ENCODE data around the gene DNAJC6. TPM values are rescaled to one million over a fixed set of nuclear protein-coding genes. Genes with fewer than 3 reads are reported as not detected.
"Not testable (repeated sequence)": the region's sequence is repeated elsewhere in the genome, so short reads cannot be mapped to it uniquely, and the experiment has no call there.

The DNAJC6 gene
- total RNA-seq, 6 donors from 2014 or later, result 3.5 to 5.9 (median 5.2) TPM

- DNase-seq (no peak), ATAC-seq (ENCODE audit: low FRiP score in 2 of 2) (no peak)
- no peaks in the 10 kb centered on the region for H3K4me1 ChIP-seq
- H3K4me3 ChIP-seq, result no peak overlapping the region
- no peaks in the 10 kb centered on the region for H3K9me3 ChIP-seq
- TF ChIP-seq CTCF (IDR thresholded peaks at IDR 0.05), result no peak
- no peaks in the 10 kb centered on the region for H3K36me3 ChIP-seq
- 69 to 73% methylated on average over 2 of the region's 2 CpGs for WGBS, 2 donors
- H3K27ac ChIP-seq, result no peak overlapping the region
- no peaks in the 10 kb centered on the region for H3K27me3 ChIP-seq
Observed at GRCh38 chr1:65378247-65378946, 69.1 kb downstream of the DNAJC6 start.

- H3K27ac ChIP-seq; H3K9me3 ChIP-seq; H3K27me3 ChIP-seq; DNase-seq; ATAC-seq (ENCODE audit: low FRiP score in 2 of 2); H3K4me3 ChIP-seq; H3K4me1 ChIP-seq; H3K36me3 ChIP-seq: not testable (repeated sequence)
- 95 to 97% methylated on average over 5 of the region's 5 CpGs for WGBS, 2 donors
Observed at GRCh38 chr1:65384426-65384825, 75.1 kb downstream of the DNAJC6 start.

- Histone ChIP-seq H3K27me3 (no peaks in the 10 kb centered on the region), H3K9me3 (no peaks in the 10 kb centered on the region), H3K36me3 (peaks cover 0 to 6% (median 0%) of the 10 kb centered on the region in 4 donors), H3K4me3 (no peak overlapping the region), H3K4me1 (no peaks in the 10 kb centered on the region), H3K27ac (no peak overlapping the region)
- TF ChIP-seq POLR2AphosphoS5 (IDR thresholded peaks at IDR 0.05) (no peak), POLR2A (IDR thresholded peaks at IDR 0.05) (no peak), EP300 (IDR thresholded peaks at IDR 0.05) (no peak), CTCF (IDR thresholded peaks at IDR 0.05) (no peak)
- no peak for DNase-seq
- no peak for ATAC-seq (ENCODE audit: low FRiP score in 2 of 2)
- WGBS, 2 donors, result 95% methylated on average over 3 of the region's 3 CpGs
Observed at GRCh38 chr1:65386439-65386838, 77.1 kb downstream of the DNAJC6 start.

- TF ChIP-seq POLR2AphosphoS5 (IDR thresholded peaks at IDR 0.05), result no peak
- no peak for TF ChIP-seq POLR2A (IDR thresholded peaks at IDR 0.05)
- TF ChIP-seq CTCF (IDR thresholded peaks at IDR 0.05), result no peak
- TF ChIP-seq EP300 (IDR thresholded peaks at IDR 0.05), result no peak
- Histone ChIP-seq H3K27ac (no peak overlapping the region), H3K36me3 (peaks cover 0 to 6% (median 0%) of the 10 kb centered on the region in 4 donors)
Observed at GRCh38 chr1:65387821-65388220, 78.5 kb downstream of the DNAJC6 start.

GRCh38 chr1:65388908-65389695, 79.8 kb downstream of the DNAJC6 start:
- H3K4me1 ChIP-seq, result no peaks in the 10 kb centered on the region
- WGBS, 2 donors, result 90 to 95% methylated on average over 3 of the region's 3 CpGs
- TF ChIP-seq POLR2AphosphoS5 (IDR thresholded peaks at IDR 0.05) (no peak), POLR2A (IDR thresholded peaks at IDR 0.05) (no peak), EP300 (IDR thresholded peaks at IDR 0.05) (no peak)
- no peak overlapping the region for H3K27ac ChIP-seq
- H3K9me3 ChIP-seq, result no peaks in the 10 kb centered on the region
- no peak overlapping the region for H3K4me3 ChIP-seq
- ATAC-seq (ENCODE audit: low FRiP score in 2 of 2) (no peak), DNase-seq (no peak)
- H3K36me3 ChIP-seq, result peaks cover 0 to 6% (median 0%) of the 10 kb centered on the region in 4 donors
- H3K27me3 ChIP-seq, result no peaks in the 10 kb centered on the region

More at GRCh38 chr1:65387821-65388220, 78.5 kb downstream of the DNAJC6 start:
- Histone ChIP-seq H3K27me3 (no peaks in the 10 kb centered on the region), H3K9me3 (no peaks in the 10 kb centered on the region), H3K4me1 (no peaks in the 10 kb centered on the region), H3K4me3 (no peak overlapping the region)
- 90 to 94% methylated on average over 2 of the region's 2 CpGs for WGBS, 2 donors
- no peak for ATAC-seq (ENCODE audit: low FRiP score in 2 of 2)
- DNase-seq, result no peak
